GM12878 (cell line): ENCODE results near the gene TNFRSF6B. TPM values are rescaled to one million over a fixed set of nuclear protein-coding genes. Genes with fewer than 3 reads are reported as not detected.

Experiments
- ATAC-seq: fragments of 200-7000 bp; cut with Tn5 transposase; 3 replicates; pipeline ENCODE4 v1.9.1; 2020; ENCODE audit warnings: mild to moderate bottlenecking, moderate library complexity
- BruUV-seq: library from RNA; stranded (reverse); fragments of 400-500 nt; replicated peaks from 2 replicates; lab custom pipeline; 2021; lab: Mats Ljungman, UMichigan
- CTCF ChIA-PET: fragments of 300-600 bp; sonication (Branson Sonifier 250); formaldehyde crosslinking; extraction: SDS; loops from one replicate; lab custom pipeline; 2021; ENCODE audit warnings: inconsistent platforms; lab: Yijun Ruan, JAX
- POLR2A ChIA-PET: fragments of 350-600 bp; formaldehyde crosslinking; extraction: SDS; loops from one replicate; lab custom pipeline; 2021; ENCODE audit warnings: inconsistent platforms; lab: Charles Lee
- RAD21 ChIA-PET: fragments of 300-600 bp; sonication (Branson Sonifier 250); formaldehyde crosslinking; loops from one replicate; lab custom pipeline; 2023; ENCODE audit warnings: antibody characterized with exemption; ENCODE audit not compliant: unreplicated experiment; lab: Charles Lee
- SMC1A ChIA-PET: fragments of 300-600 bp; sonication (Branson Sonifier 250); formaldehyde crosslinking; loops from one replicate; lab custom pipeline; 2023; ENCODE audit not compliant: unreplicated experiment, uncharacterized antibody; lab: Charles Lee
- DNase-seq: peaks from one replicate; pipeline ENCODE4 v3.0.0-alpha.2; 2011; ENCODE audit warnings: low read depth, low spot score
- FAIRE-seq: peaks from 3 replicates; lab custom pipeline; 2011; peaks lifted over from hg19 to GRCh38; lab: Jason Lieb, UNC
- H2AFZ ChIP-seq: 2 replicates; pipeline ENCODE4 v1.6.0; 2011; ENCODE audit warnings: low read depth, low read length, control low read depth; ENCODE audit not compliant: control insufficient read depth
- H3K27ac ChIP-seq: 2 replicates; pipeline ENCODE4 v1.5.1; 2011; ENCODE audit warnings: control low read depth; ENCODE audit not compliant: control insufficient read depth, insufficient read depth
- H3K27me3 ChIP-seq, 2 experiments: replicated peaks in 1 of 2; 2 replicates each; pipeline versions ENCODE4 v1.6.0 to v1.6.1; 2011; ENCODE audit warnings: low read length in 1 of 2; ENCODE audit not compliant: control insufficient read depth in 2 of 2, insufficient read depth in 2 of 2
- H3K36me3 ChIP-seq, 2 experiments: 2 replicates each; pipeline ENCODE4 v1.5.1; 2011; ENCODE audit warnings: low read length in 1 of 2; ENCODE audit not compliant: control insufficient read depth in 2 of 2, insufficient read depth in 2 of 2
- H3K4me1 ChIP-seq: 2 replicates; pipeline ENCODE4 v1.6.1; 2011; ENCODE audit warnings: mild to moderate bottlenecking, low read length, moderate library complexity, mixed read lengths; ENCODE audit not compliant: control insufficient read depth, insufficient read depth
- H3K4me2 ChIP-seq: 2 replicates; pipeline ENCODE4 v1.6.0; 2011; ENCODE audit warnings: control low read depth; ENCODE audit not compliant: control insufficient read depth, insufficient read depth
- H3K4me3 ChIP-seq: fragments of 200-600 bp; sonication (generic); 2 replicates; pipeline ENCODE4 v1.5.1; 2016
- H3K79me2 ChIP-seq: 2 replicates; pipeline ENCODE4 v1.6.0; 2011; ENCODE audit warnings: low read length; ENCODE audit not compliant: control insufficient read depth, insufficient read depth
- H3K9ac ChIP-seq: 2 replicates; pipeline ENCODE4 v1.8.0; 2011; ENCODE audit warnings: low read length, control low read depth, mixed read lengths; ENCODE audit not compliant: control insufficient read depth, insufficient read depth
- H3K9me3 ChIP-seq: replicated peaks from 3 replicates; pipeline ENCODE4 v1.5.1; 2011; ENCODE audit warnings: mild to moderate bottlenecking, low read length; ENCODE audit not compliant: control insufficient read depth, insufficient read depth
- H4K20me1 ChIP-seq: 2 replicates; pipeline ENCODE4 v1.6.0; 2011; ENCODE audit not compliant: control insufficient read depth, insufficient read depth
- EGR1 ChIP-seq, 2 experiments: IDR thresholded peaks; 1 replicate in 1 of 2; 2 replicates in 1 of 2; pipeline ENCODE4 v1.6.1; 2011 to 2012; ENCODE audit warnings: low read depth in 2 of 2, low read length in 2 of 2, borderline replicate concordance in 1 of 2, mild to moderate bottlenecking in 1 of 2, moderate library complexity in 1 of 2
- FOXM1 ChIP-seq: IDR thresholded peaks from 2 replicates; pipeline ENCODE4 v1.6.1; 2012; ENCODE audit warnings: low read depth, mild to moderate bottlenecking, inconsistent platforms, low read length, moderate library complexity
- KDM1A ChIP-seq: fragments of 200-600 bp; sonication (generic); IDR thresholded peaks from 2 replicates; pipeline ENCODE4 v1.6.1; 2016; ENCODE audit warnings: borderline replicate concordance
- MTA2 ChIP-seq: fragments of 450-650 bp; IDR thresholded peaks from 2 replicates; pipeline ENCODE4 v1.6.1; 2016; ENCODE audit warnings: low read depth, mild to moderate bottlenecking, moderate library complexity
- TCF12 ChIP-seq: IDR thresholded peaks from 2 replicates; pipeline ENCODE4 v1.6.1; 2011; ENCODE audit warnings: low read depth, mild to moderate bottlenecking, low read length
- TCF7 ChIP-seq: IDR thresholded peaks from 2 replicates; pipeline ENCODE4 v1.6.1; 2014; ENCODE audit warnings: antibody characterized with exemption, borderline replicate concordance
- WGBS: methylation state at CpG from one replicate; pipeline ENCODE4 v1.1.6; 2016; ENCODE audit warnings: low lambda C conversion rate; ENCODE audit not compliant: insufficient replicate concordance, insufficient coverage; ENCODE audit errors: missing lambda C conversion rate; 5-methylcytosine and 5-hydroxymethylcytosine counted together
- in situ Hi-C: fragments of 300-500 bp; cut with MboI; formaldehyde crosslinking; loops from 9 replicates; pipeline ENCODE4 v1.14.3; 2018; ENCODE audit warnings: mixed read lengths
- intact Hi-C: fragments of 100-400 bp; cut with micrococcal nuclease; formaldehyde crosslinking; loops from one replicate; pipeline ENCODE4 v1.14.2; 2022; ENCODE audit not compliant: unreplicated experiment
- polyA plus RNA-seq, 11 experiments: library from polyadenylated mRNA; depleted of rRNA in 4 of 11; unstranded in 6 of 11; stranded (reverse) in 5 of 11; fragments of >200 nt; fragmentation: Nextera tagmentation in 4 of 11; fragmentation: Illumina TruSeq in 1 of 11; extraction: Ambion mirVana in 4 of 11; extraction: Trizol in 1 of 11; gene quantifications; 1 replicate in 1 of 11; 2 replicates in 10 of 11; pipeline versions ENCODE4 v1.2.1 to v1.2.3, GENCODE V29; 2011 to 2016; ENCODE audit warnings: inconsistent platforms in 2 of 11, missing spikeins in 2 of 11, low read depth in 1 of 11
- total RNA-seq, 4 experiments: library from RNA; depleted of rRNA in 3 of 4; stranded (reverse); fragments of >200 nt in 3 of 4; fragmentation: Illumina TruSeq in 1 of 4; extraction: Trizol in 1 of 4; gene quantifications; 2 replicates each; pipeline versions ENCODE4 v1.2.1 to v1.2.3, GENCODE V29; 2013 to 2021

TNFRSF6B gene
- total and polyA plus RNA-seq, 10 of the 15 experiments (the other 5 are each of a cell fraction or from before 2014, with no cell fraction given), result 0.67 to 2.2 (median 1.8) TPM; not detected in 7

GRCh38 chr20:63678071-63678470 lies 18.4 kb upstream of the TNFRSF6B start:
- no peak for DNase-seq
- ChIA-PET POLR2A (no interaction called here), CTCF (interaction anchor here (0.8 kb wide), 1 partner anchor 107 kb away, joined by 4 read pairs; no protein-coding TSS in a partner anchor), RAD21 (no interaction called here)
- no peak overlapping the region for H3K4me3 ChIP-seq
- ATAC-seq, result no peak
- 81% methylated on average over 13 of the region's 13 CpGs for WGBS
- H3K27me3 ChIP-seq, result no peaks in the 10 kb centered on the region
- H3K36me3 ChIP-seq, result peaks cover 1 to 4% of the 10 kb centered on the region in 2 experiments; a peak in 2 of 4 replicates
- no peak overlapping the region for H3K9ac ChIP-seq
- H3K4me2 ChIP-seq, result no peak overlapping the region
- TF ChIP-seq FOXM1 (no peak), TCF12 (no peak), MTA2 (no peak), KDM1A (no peak)
- TF ChIP-seq, all 136 proteins: peak for 0
- no peak overlapping the region for H3K27ac ChIP-seq
- H3K4me1 ChIP-seq, result no peaks in the 10 kb centered on the region
- SMC1A ChIA-PET, result no interaction called here
- no peaks in the 10 kb centered on the region for H3K9me3 ChIP-seq
- in situ Hi-C loops, result no loop called here
- H3K79me2 ChIP-seq, result no peaks in the 10 kb centered on the region
- H4K20me1 ChIP-seq, result no peaks in the 10 kb centered on the region
- H2AFZ ChIP-seq, result no peak overlapping the region
- no peak for FAIRE-seq
- intact Hi-C loops, result no loop called here
- no TSS peak for BruUV-seq

GRCh38 chr20:63678667-63679465 lies 17.6 kb upstream of the TNFRSF6B start:
- FAIRE-seq (no peak), DNase-seq (no peak), ATAC-seq (no peak)
- Histone ChIP-seq H3K79me2 (no peaks in the 10 kb centered on the region), H3K9me3 (no peaks in the 10 kb centered on the region), H3K36me3 (peaks cover 1 to 4% of the 10 kb centered on the region in 2 experiments; a peak in 2 of 4 replicates), H4K20me1 (no peaks in the 10 kb centered on the region), H3K4me2 (no peak overlapping the region), H3K27ac (no peak overlapping the region), H3K4me1 (no peaks in the 10 kb centered on the region), H3K4me3 (no peak overlapping the region), H3K9ac (no peak overlapping the region), H3K27me3 (no peaks in the 10 kb centered on the region), H2AFZ (no peak overlapping the region)
- TF ChIP-seq EGR1 (IDR thresholded peaks at IDR 0.05; ENCODE audit: borderline replicate concordance in 1 of 2, low read depth in 2 of 2, low read length in 2 of 2), result 0 out of 3 replicates have a peak, but pooled peaks of 1 of the 2 experiments have one; percentile 12
- TF ChIP-seq TCF7, result no peak
- no TSS peak for BruUV-seq
- RAD21 ChIA-PET, result no interaction called here
- CTCF ChIA-PET, result interaction anchor here (0.8 kb wide), 1 partner anchor 106 kb away, joined by 4 read pairs; no protein-coding TSS in a partner anchor
- WGBS, result 87% methylated on average over 31 of the region's 38 CpGs
- SMC1A ChIA-PET, result no interaction called here
- intact Hi-C loops, result no loop called here
- in situ Hi-C loops, result no loop called here
- POLR2A ChIA-PET, result no interaction called here
